Stimulated activated naive B cell treated with anti-CD40 and anti-IgM and Interleukin-4, amounts not matched to agents 10 μg/mL and 1 μg/mL and 100 μg/mL, for 72 hours (primary cell): ENCODE results near the gene WNT6.
A peak's percentile ranks its signal among the peaks of the same experiment; 100 is the strongest.

Source experiments
- ATAC-seq, 2 donors: fragments of 150-1000 bp; cut with Tn5 transposase; replicated peaks; 2 replicates each; pipeline ENCODE4 v1.10.0; 2021; ENCODE audit warnings: moderate library complexity in 1 of 2
- DNase-seq: peaks from one replicate; pipeline ENCODE4 v3.0.0; 2021
- H3K27ac Mint-ChIP-seq: one replicate; pipeline ENCODE4 v1.8.0; 2022; ENCODE audit warnings: mild to moderate bottlenecking, mixed read lengths
- H3K27me3 Mint-ChIP-seq, 2 donors: one replicate each; pipeline ENCODE4 v1.8.0; 2022; ENCODE audit warnings: mixed read lengths in 2 of 2
- H3K36me3 Mint-ChIP-seq, 2 donors: one replicate each; pipeline ENCODE4 v1.8.0; 2022; ENCODE audit warnings: mixed read lengths in 2 of 2, mild to moderate bottlenecking in 1 of 2
- H3K4me1 Mint-ChIP-seq, 2 donors: one replicate each; pipeline ENCODE4 v1.8.0; 2022; ENCODE audit warnings: mixed read lengths in 2 of 2, mild to moderate bottlenecking in 1 of 2
- H3K4me3 Mint-ChIP-seq, 2 donors: one replicate each; pipeline ENCODE4 v1.8.0; 2022; ENCODE audit warnings: mild to moderate bottlenecking in 2 of 2, mixed read lengths in 2 of 2, moderate library complexity in 1 of 2
- H3K9me3 Mint-ChIP-seq, 2 donors: one replicate each; pipeline ENCODE4 v1.8.0; 2022; ENCODE audit warnings: mixed read lengths in 2 of 2, mild to moderate bottlenecking in 1 of 2

WNT6 gene

GRCh38 chr2:218872645-218873358 lies 13.2 kb downstream of the WNT6 start:
- peaks cover 0 to 5% of the 10 kb centered on the region in 2 donors for H3K36me3 Mint-ChIP-seq
- H3K27me3 Mint-ChIP-seq, result peaks cover 35 to 56% of the 10 kb centered on the region in 2 donors
- H3K9me3 Mint-ChIP-seq, result no peaks in the 10 kb centered on the region
- ATAC-seq (no peak), DNase-seq (no peak)
- H3K4me1 Mint-ChIP-seq, result peaks cover 34 to 48% of the 10 kb centered on the region in 2 donors
- no peak overlapping the region for H3K27ac Mint-ChIP-seq
- peak overlapping the region; percentile 71 to 83 for H3K4me3 Mint-ChIP-seq

- H3K4me1 Mint-ChIP-seq, result peaks cover 32 to 52% of the 10 kb centered on the region in 2 donors
- H3K4me3 Mint-ChIP-seq, result peak overlapping the region; percentile 71 to 83
- ATAC-seq, result peak; percentile 39 to 59
Measured at GRCh38 chr2:218873359-218874194, 14.0 kb downstream of the WNT6 start.

DNA sequence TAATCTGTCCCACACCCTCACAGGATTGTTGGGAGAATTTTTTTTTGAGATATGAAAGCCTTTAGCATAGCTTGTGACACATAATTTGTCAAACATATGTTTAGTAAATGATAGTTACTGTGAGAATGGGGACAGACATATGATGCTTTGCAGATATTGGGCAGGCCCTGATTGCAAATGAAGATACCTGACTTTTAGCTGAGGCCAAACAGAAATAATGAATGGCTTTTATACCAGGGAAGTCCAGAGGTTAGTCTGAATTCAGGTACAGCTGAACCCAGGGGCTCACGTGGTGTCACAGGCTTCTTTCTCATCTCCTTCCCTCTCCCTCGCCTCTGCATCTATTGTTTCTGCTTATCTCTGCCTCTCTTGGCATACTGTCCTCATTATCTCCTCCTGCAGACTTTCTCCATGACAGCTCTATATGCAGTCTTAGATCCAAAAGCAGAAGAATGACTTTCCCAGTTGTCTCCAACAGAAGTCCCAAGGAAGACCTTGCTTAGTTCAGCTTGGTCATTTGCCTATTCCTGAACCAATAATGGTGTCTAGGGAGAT lies 16.2 kb downstream of the WNT6 start:
- Mint-ChIP-seq H3K4me1 (peaks cover 42 to 70% of the 10 kb centered on the region in 2 donors), H3K36me3 (peaks cover 0 to 5% of the 10 kb centered on the region in 2 donors), H3K27me3 (peaks cover 24 to 31% of the 10 kb centered on the region in 2 donors), H3K9me3 (no peaks in the 10 kb centered on the region), H3K27ac (no peak overlapping the region), H3K4me3 (no peak overlapping the region)
- no peak for DNase-seq
- ATAC-seq, result no peak

More at GRCh38 chr2:218873359-218874194, 14.0 kb downstream of the WNT6 start:
- Mint-ChIP-seq H3K27ac (no peak overlapping the region), H3K36me3 (peaks cover 0 to 5% of the 10 kb centered on the region in 2 donors), H3K27me3 (peaks cover 30 to 48% of the 10 kb centered on the region in 2 donors), H3K9me3 (no peaks in the 10 kb centered on the region)
- DNase-seq, result no peak

GRCh38 chr2:218876562-218877219 lies 17.1 kb downstream of the WNT6 start:
- ATAC-seq (no peak), DNase-seq (peak; percentile 64)
- Mint-ChIP-seq H3K27me3 (peaks cover 21 to 27% of the 10 kb centered on the region in 2 donors), H3K4me3 (no peak overlapping the region), H3K36me3 (peaks cover 0 to 3% of the 10 kb centered on the region in 2 donors), H3K4me1 (peaks cover 48 to 70% of the 10 kb centered on the region in 2 donors), H3K27ac (no peak overlapping the region), H3K9me3 (no peaks in the 10 kb centered on the region)

GRCh38 chr2:218877331-218877730 lies 17.7 kb downstream of the WNT6 start:
- peaks cover 15 to 21% of the 10 kb centered on the region in 2 donors for H3K27me3 Mint-ChIP-seq
- peaks cover 45 to 70% of the 10 kb centered on the region in 2 donors for H3K4me1 Mint-ChIP-seq
- no peak overlapping the region for H3K27ac Mint-ChIP-seq
- DNase-seq (no peak), ATAC-seq (no peak)
- H3K4me3 Mint-ChIP-seq, result no peak overlapping the region
- H3K36me3 Mint-ChIP-seq, result no peaks in the 10 kb centered on the region
- H3K9me3 Mint-ChIP-seq, result no peaks in the 10 kb centered on the region

GRCh38 chr2:218877891-218878290 lies 18.3 kb downstream of the WNT6 start:
- Mint-ChIP-seq H3K4me3 (no peak overlapping the region), H3K9me3 (no peaks in the 10 kb centered on the region), H3K4me1 (peaks cover 45 to 70% of the 10 kb centered on the region in 2 donors), H3K36me3 (no peaks in the 10 kb centered on the region), H3K27ac (no peak overlapping the region), H3K27me3 (peaks cover 9 to 19% of the 10 kb centered on the region in 2 donors)
- ATAC-seq (no peak), DNase-seq (no peak)

DNA sequence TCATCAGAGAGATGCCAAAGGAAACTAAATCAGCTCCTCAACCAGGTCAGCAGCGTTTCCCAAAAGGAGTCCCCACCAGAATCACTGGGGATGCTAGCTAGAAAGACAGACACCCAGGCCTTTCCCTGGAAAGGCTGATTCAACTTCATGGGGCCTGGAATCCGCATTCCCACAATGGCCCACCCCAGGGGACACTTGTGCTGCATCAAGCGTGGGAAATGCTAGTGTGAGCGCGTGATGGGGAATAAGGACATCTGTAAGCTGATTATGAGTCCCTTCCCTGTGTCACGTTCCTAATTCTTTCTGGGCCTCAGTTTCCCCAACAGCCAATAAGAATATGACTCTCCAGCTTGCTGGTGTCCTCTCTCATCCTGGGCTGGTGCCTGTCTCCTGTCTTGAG lies 18.9 kb downstream of the WNT6 start:
- Mint-ChIP-seq H3K4me3 (no peak overlapping the region), H3K27me3 (peaks cover 4 to 13% of the 10 kb centered on the region in 2 donors), H3K4me1 (peaks cover 43 to 69% of the 10 kb centered on the region in 2 donors), H3K27ac (no peak overlapping the region), H3K9me3 (no peaks in the 10 kb centered on the region), H3K36me3 (no peaks in the 10 kb centered on the region)
- DNase-seq (no peak), ATAC-seq (no peak)

DNA sequence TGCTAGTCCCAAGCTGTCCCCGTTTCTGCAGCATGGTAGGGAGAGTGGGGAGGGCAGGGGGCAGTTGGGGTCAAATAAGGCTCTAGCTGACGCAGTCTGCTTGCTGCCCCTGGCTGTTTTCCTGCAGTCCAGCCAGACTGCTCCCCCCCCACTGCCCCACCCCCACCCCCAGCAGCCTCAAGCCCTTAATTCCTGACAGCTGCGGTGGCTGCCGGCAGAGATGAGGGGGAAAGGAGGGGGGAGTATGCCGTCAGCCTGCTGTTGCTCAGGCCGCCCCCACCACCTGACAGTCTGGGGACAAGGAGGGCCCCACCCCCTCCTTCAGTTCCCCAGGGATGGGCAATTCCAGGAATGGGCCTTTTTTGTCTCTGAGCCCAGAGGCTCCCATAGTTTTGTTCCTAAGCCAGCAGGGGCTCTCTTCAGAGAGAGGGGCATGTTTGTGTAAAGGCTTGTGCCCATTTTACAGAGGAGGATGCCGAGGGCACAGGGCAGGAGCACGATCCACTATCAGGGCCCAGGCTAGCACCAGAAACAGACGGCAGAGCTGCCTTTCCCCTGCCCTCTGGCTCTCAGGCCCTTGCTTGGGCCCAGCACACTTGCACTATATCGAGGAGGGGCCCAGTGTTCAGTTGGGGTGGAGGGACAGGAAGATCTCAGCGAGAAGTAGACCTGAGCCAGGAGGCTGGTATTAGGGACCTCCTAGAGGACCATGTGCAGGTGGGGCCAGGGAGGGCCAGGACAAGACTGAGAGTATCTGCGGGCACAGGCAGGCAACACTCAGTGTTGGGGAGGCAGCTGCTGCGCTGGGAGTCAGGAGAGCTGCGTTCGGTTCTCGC lies 19.5 kb downstream of the WNT6 start:
- H3K27me3 Mint-ChIP-seq, result peaks cover 3 to 11% of the 10 kb centered on the region in 2 donors
- peak overlapping the region; percentile 83 to 92 for H3K4me3 Mint-ChIP-seq
- no peaks in the 10 kb centered on the region for H3K9me3 Mint-ChIP-seq
- no peak for DNase-seq
- ATAC-seq, result peak; percentile 8 to 13
- H3K4me1 Mint-ChIP-seq, result peaks cover 42 to 65% of the 10 kb centered on the region in 2 donors
- peak overlapping the region; percentile 84 for H3K27ac Mint-ChIP-seq
- no peaks in the 10 kb centered on the region for H3K36me3 Mint-ChIP-seq

GRCh38 chr2:218879776-218880101 lies 20.1 kb downstream of the WNT6 start:
- H3K4me3 Mint-ChIP-seq, result peak overlapping the region; percentile 83 to 92
- H3K27me3 Mint-ChIP-seq, result peaks cover 0 to 11% of the 10 kb centered on the region in 2 donors
- peaks cover 44 to 70% of the 10 kb centered on the region in 2 donors for H3K4me1 Mint-ChIP-seq
- DNase-seq (no peak), ATAC-seq (peak; percentile 12 to 19)
- H3K9me3 Mint-ChIP-seq, result no peaks in the 10 kb centered on the region
- H3K36me3 Mint-ChIP-seq, result peaks cover 0 to 1% of the 10 kb centered on the region in 2 donors
- H3K27ac Mint-ChIP-seq, result peak overlapping the region; percentile 84

- H3K27me3 Mint-ChIP-seq, result peaks cover 0 to 11% of the 10 kb centered on the region in 2 donors
- peaks cover 0 to 1% of the 10 kb centered on the region in 2 donors for H3K36me3 Mint-ChIP-seq
- H3K9me3 Mint-ChIP-seq, result no peaks in the 10 kb centered on the region
- H3K4me1 Mint-ChIP-seq, result peaks cover 49 to 76% of the 10 kb centered on the region in 2 donors
- H3K4me3 Mint-ChIP-seq, result peak within 1 kb of the TSS; percentile 83 to 92
- peak within 1 kb of the TSS; percentile 91 for H3K27ac Mint-ChIP-seq
- ATAC-seq (peak; percentile 80 to 85), DNase-seq (peak; percentile 72)
Measured at GRCh38 chr2:218880102-218880858, 20.7 kb downstream of the WNT6 start, which contains the start of gene WNT10A. Gene WNT10A, plus strand, starts transcription at chr2:218880852. Its CDS starts 144 bp downstream, at chr2:218880996.

- Mint-ChIP-seq H3K27me3 (peaks cover 0 to 11% of the 10 kb centered on the region in 2 donors), H3K4me1 (peaks cover 55 to 83% of the 10 kb centered on the region in 2 donors), H3K9me3 (no peaks in the 10 kb centered on the region), H3K4me3 (peak overlapping the region; percentile 83 to 85), H3K36me3 (peaks cover 0 to 1% of the 10 kb centered on the region in 2 donors), H3K27ac (peak overlapping the region; percentile 80)
- DNase-seq, result no peak
- no peak for ATAC-seq
Measured at GRCh38 chr2:218880859-218881594, 21.4 kb downstream of the WNT6 start.
